NCI-H2196 (cell line): ENCODE results near the gene CELSR1.

Source experiments
- DNase-seq: peaks from one replicate; lab custom pipeline; 2025; ENCODE audit not compliant: unreplicated experiment; lab: John Stamatoyannopoulos, UW

CELSR1 gene

DNA sequence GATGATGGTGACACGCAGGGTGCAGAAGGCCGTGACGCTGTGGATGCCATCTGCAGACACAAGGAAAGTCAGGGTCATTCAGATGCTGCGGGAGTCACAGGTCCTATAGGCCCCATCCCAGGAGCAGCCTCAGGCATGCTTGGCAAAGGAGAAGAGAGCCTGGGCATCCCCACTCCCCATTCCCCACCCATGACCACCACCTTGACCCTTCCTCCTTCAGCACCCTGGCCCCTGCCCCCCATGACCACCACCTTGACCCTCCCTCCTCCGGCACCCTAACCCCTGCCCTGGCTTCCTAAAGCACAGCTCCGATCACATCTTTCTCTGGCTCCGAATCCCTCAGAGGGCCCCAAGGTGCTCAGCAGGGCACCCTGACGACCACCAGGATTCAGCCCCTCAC lies 73.1 kb downstream of the CELSR1 start:
- DNase-seq, result no peak

DNA sequence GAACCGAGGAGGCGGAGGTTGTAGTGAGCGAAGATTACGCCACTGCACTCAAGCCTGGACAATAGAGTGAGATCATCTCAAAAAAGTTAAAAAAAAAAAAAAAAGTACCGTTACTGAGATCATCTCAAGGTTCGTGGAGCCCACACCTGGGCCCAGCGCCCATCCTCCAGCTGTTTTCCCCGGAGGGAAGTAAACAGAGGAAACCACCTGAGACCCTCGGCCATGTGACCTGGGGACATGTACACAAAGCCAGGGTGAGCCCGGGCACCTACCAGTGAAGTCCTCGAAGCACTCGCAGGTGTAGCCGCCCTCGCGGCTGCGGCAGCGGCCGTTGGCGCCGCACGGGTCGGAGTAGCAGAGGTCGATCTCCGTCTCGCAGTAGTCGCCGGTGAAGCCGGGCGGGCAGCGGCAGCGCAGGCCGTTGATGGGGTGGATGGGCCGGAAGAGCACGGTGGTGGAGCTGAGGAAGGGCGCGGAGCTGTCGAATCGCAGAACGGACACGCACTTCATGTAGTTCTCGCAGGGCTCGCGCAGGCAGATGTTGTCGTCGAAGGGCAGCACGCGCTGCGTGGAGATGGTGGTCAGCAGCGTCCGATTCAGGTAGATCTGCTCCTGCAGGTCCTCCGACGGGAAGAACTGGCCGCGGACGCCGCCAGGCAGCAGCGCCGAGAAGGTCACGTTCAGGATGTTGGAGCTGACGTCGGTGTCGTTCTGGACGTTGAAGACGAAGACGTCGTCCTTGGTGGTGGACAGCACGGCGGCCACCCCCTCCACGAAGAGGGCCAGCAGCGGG lies 73.8 kb downstream of the CELSR1 start:
- no peak for DNase-seq

- DNase-seq, result no peak
Observed at GRCh38 chr22:46462726-46463371, 74.6 kb downstream of the CELSR1 start.

- no peak for DNase-seq
Observed at GRCh38 chr22:46461566-46462180, 75.7 kb downstream of the CELSR1 start.

DNA sequence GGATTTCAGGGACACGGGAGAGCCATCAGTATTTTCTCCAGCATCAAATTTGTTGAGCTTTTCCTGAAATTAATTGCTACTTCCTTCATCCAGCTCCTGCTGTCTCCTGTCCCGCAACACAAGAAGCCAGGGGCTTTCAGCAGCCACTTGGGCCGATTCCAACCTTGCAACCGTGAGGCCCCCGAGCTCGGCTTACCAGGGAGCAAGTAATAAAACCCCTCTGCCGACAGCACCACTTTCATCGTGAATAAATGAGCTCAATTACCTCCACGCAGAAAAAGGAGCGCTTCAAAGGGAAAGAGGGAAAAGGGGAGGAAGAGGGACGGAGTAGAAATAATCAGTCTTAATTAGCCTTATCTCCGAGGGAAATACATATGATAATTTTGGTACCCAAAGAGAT lies 76.6 kb downstream of the CELSR1 start:
- DNase-seq, result no peak

DNA sequence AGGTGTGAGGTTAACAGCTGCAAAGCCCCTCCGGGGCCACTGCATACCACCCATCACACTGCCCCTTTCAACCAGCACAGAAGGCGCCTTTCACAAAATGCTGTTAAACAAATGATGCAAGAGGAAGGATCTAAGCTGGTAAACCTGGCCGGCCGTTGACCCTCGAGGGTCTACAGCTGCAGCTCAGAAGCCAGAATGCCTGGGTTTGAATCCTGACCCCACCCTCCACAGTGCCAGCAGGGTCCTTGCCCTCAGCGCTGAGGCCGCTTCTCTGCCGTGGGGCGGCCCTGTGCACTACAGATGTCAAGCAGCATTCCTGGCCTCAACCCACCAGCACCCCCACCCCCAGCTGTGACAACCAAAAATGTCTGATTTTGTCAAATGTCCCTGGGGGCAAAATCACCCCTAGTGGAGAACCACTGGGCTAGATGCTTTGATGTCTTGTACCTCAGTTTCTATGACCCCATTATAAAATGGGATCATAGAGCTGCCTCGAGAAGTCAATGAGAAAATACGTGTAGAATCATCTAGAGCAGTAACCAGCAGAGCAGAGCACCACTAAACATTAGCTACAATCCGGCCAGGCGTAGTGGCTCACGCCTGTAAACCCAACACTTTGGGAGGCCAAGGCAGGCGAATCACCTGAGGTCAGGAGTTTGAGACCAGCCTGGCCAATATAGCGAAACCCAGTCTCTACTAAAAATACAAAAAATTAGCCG lies 77.9 kb downstream of the CELSR1 start:
- no peak for DNase-seq

- no peak for DNase-seq
Observed at GRCh38 chr22:46458525-46458924, 78.9 kb downstream of the CELSR1 start.

DNA sequence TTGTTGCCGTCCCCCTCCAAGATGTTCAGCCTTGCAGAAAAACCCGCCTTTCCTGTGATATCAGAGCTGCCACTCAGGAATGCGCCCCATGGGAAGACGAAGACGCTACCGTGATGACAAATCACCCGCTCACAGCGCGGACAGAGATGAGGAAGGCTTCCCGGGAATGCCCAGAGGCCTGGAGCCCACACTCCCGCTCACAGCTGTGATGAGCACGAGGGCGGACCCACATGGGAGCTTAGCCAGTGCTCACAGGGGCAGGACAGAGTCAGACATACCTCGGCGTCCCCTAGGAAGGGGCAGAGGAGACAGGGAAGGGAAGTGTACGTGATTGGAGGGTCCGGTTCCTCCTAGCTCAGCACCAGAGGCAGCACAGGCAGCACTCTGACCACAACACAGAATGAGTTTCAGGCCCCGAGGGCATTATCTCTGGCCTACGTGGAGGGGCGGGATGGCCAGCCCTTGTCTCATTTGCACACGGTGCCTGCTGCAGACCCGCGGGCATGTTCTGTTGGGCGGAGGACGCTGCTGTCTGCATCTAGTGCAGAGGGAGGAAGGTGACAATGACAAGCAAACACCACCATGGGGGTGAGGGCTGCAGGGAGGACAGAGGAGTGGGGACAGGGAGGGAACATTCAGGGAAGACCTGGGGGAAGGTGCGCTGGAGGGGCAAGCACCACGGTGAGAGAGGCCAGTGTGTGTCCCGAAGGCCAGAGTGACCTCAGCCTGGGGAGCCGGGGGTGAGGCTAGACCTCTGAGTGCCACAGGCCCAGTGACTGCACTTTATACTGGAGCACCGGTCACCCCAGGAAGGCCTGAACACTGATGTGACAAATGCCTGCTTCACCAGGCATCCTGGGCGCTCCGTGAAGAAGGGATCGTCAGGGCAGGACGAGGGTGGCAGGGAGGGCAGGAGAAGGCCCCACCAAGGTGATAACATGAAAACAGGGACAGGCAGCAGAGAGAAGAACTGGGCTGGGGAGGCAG lies 79.6 kb downstream of the CELSR1 start:
- DNase-seq, result no peak

GRCh38 chr22:46456818-46457163 lies 80.6 kb downstream of the CELSR1 start:
- no peak for DNase-seq

GRCh38 chr22:46455446-46455845 lies 82.0 kb downstream of the CELSR1 start:
- no peak for DNase-seq

DNA sequence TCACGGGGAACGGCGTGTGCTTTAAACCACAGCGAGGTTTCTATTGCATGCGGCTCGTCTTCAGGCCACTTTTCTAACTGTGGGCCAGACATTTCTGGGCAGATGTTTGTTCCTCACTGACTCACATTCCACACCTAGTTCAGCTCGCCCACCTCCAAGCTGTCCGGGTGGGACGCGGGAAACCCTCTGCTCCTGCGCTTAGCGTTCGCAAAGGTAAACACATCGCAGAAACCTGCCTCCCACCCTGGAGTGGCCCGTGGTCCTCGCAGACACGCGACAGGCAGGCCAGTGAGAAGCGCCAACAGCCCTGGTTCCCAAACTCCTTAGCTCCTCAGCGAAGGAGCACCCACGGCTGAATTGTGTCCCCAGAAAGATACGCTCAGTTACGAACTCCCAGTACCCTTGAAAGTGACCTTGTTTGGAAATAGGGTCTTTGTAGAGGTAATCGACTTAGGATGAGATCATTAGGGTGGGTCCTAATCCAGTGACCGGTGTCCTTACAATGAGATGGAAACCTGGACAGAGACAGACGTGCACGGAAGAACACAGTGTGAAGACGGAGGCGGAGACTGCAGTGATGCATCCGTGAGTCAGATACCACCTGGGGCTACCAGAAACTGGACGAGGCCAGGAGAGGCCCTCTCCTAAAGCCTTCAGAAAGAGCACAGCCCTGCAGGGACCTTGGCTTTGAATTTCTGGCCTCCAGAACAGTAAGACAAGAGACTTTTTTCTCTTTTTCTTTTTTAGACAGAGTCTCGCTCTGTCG lies 82.7 kb downstream of the CELSR1 start:
- DNase-seq, result no peak

- DNase-seq, result no peak
Observed at GRCh38 chr22:46453829-46454503, 83.5 kb downstream of the CELSR1 start.

- DNase-seq, result no peak
Observed at GRCh38 chr22:46453006-46453828, 84.2 kb downstream of the CELSR1 start.

- DNase-seq, result no peak
Observed at GRCh38 chr22:46452195-46453005, 85.0 kb downstream of the CELSR1 start.

DNA sequence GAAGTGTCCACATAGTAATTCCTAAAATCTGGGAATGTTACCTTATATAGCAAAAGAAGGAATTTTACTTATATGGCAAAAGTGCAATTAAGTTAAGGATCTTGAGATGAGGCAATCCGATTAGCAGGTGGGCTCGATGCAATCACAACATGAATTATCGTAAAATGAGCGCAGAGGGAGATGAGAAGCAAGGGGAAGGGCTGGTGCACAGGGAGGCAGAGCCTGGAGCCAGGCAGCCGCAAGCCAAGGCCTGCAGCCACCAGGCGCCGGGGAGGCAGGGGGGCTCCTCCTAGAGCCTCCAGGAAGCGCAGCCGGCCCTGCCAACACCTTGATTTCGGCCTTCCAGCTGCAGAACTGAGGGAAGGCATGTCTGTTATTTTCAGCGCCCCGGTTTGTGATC lies 85.7 kb downstream of the CELSR1 start:
- DNase-seq, result no peak

DNA sequence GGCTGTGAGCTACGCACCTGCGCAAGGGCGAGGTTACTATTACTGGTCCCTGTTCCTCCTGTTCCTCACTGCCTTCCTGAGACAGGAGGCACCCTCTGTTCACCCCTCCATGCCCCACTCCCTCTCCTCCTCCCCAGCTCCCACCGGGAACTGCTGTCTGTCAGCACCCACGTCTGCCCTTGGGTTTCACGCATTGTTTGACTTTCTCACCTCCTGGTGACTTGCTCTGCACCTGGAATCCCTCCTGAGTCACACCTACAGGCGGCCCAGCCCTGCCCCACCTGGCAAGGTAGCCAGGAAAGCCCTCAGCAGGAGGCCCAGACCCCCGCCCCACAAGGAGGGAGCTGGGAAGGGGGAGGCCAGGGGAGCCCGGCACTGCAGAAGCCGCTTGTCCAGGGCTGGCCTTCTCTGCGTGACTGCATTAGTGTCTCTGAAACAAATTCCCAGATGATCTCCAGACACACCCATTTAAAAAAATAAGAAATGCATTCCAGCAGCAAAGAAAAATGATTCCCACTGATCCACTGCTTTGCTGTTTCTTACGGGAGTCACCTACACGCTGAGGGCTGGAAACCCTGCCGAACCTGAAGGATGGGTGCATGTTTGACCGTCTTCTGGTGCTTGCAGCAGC lies 86.4 kb downstream of the CELSR1 start:
- DNase-seq, result no peak
